Activated naive CD4-positive, alpha-beta T cell treated with anti-CD3 and anti-CD28 coated beads, Interleukin-2, amount 10 ng/mL, durations not matched to agents 5 hours and 36 hours (primary cell): ENCODE data around the gene AGT. TPM values are rescaled to one million over a fixed set of nuclear protein-coding genes. Genes with fewer than 3 reads are reported as not detected.

Experiments used
- total RNA-seq, 2 experiments: library from RNA; stranded (reverse); gene quantifications; one replicate each; pipeline ENCODE4 v1.2.3, GENCODE V29; 2021

The AGT gene
- not detected for total RNA-seq

DNA sequence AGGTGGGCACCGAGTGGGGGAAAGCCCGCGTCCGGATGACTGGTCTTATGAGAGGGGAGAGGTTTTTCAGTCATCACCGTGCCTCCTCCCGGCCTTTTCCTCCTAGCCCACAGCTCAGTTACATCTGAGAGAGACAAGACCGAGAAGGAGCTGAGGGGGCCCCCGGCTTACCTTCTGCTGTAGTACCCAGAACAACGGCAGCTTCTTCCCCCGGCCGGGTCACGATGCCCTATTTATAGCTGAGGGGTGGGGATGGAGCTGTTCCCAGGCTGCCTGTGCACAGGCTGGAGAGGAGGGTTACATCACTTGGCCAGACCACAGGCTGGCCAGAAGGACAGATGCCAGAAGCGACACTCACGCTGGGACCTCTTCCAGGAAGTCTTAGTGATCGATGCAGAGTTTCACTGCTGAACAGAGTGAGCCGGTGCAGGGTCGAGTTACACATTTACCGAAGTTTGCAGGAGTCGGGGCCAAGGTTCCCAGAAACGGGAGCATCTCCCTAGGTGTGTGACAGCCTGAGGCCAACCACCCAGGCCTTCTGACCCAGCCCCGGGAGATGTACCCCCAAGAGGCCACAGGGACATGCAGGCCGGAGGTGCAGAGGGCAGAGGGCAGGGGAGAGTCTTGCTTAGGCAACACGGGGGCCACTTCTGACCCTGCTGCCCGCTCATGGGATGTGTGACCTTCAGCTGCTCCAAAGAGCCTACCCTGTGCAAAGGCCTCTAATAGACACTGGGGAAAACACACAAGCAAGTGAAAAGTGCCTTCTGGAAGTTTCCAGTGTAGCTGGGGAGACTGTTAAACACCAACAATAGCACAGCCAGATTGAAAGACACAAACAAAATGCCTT lies at the start of gene AGT:
TSS of gene AGT (minus strand) at position 208 of the 850 bp plus-strand sequence. CDS start 3,299 bp downstream, outside the sequence.

DNA sequence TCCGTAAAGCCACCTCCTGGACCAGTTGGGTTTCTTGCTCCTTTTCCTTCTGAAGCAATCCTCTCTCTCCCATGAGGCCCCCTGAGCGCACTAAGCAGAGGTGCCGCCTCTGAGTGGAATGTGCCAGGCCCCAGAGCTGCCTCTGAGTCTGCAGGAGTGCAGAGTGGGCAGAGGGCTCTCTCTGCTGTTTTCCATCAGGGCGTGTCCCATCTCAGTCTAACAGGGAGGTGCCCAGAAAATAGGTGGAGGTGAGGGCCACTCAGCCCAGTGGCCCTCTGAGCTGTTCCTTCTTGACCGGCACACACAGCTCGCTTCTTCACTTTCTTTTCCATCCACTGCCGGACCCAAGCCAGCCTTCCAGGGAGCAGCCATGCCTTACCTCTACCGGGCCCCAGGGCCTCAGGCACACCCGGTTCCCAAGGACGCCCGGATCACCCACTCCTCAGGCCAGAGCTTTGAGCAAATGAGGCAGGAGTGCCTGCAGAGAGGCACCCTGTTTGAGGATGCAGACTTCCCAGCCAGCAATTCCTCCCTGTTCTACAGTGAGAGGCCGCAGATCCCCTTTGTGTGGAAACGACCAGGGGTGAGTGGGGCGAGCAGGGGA lies 33.3 kb upstream of the AGT start, which contains the start of gene CAPN9:
TSS of gene CAPN9 (plus strand) at position 262 of the 604 bp plus-strand sequence. CDS start at position 371, 109 bp downstream.

Other genes with a start within 250 kb of the AGT start
- gene COG2, start 71.6 kb downstream of the AGT start, total RNA-seq = 10 to 100 TPM; 25.8 to 29.4 TPM
- gene CAPN9, start 33.3 kb upstream of the AGT start, total RNA-seq = not detected
- 1 to 10 TPM; 1.7 to 1.8 TPM for gene C1orf198, start 154.4 kb upstream of the AGT start, total RNA-seq